Renal pelvis (tissue), 4 donors: ENCODE measurements around the gene KPNA2. TPM values are rescaled to one million over a fixed set of nuclear protein-coding genes. Genes with fewer than 3 reads are reported as not detected.
"Not testable (repeated sequence)": the region's sequence is repeated elsewhere in the genome, so short reads cannot be mapped to it uniquely, and the experiment has no call there.

Source experiments
- DNase-seq: peaks from one replicate; pipeline ENCODE4 v3.0.0-alpha.2; 2013
- polyA plus RNA-seq, 3 donors: library from polyadenylated mRNA; unstranded; fragments of 120-200 nt; gene quantifications; one replicate each; pipeline ENCODE4 v1.2.1, GENCODE V29; 2013; ENCODE audit not compliant: insufficient read length in 3 of 3

KPNA2 gene
- polyA plus RNA-seq, 3 donors = 112 to 138 (median 115) TPM

DNA sequence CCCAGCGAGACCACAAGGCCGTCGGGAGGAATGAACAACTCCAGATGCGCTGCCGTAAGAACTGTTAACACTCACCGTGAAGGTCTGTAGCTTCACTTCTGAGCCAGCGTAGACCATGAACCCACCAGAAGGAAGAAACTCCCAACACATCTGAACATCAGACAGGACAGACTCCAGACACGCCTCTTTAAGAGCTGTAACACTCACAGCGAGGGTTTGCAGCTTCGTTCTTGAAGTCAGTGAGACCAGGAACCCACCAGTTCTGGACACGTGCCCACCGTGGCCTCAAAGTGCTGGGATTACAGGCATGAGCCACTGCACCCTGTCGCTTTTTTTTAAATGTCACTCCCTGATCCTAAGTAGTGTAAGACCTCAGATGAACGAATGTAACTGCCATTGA lies 17.3 kb downstream of the KPNA2 start:
- no peak for DNase-seq

DNA sequence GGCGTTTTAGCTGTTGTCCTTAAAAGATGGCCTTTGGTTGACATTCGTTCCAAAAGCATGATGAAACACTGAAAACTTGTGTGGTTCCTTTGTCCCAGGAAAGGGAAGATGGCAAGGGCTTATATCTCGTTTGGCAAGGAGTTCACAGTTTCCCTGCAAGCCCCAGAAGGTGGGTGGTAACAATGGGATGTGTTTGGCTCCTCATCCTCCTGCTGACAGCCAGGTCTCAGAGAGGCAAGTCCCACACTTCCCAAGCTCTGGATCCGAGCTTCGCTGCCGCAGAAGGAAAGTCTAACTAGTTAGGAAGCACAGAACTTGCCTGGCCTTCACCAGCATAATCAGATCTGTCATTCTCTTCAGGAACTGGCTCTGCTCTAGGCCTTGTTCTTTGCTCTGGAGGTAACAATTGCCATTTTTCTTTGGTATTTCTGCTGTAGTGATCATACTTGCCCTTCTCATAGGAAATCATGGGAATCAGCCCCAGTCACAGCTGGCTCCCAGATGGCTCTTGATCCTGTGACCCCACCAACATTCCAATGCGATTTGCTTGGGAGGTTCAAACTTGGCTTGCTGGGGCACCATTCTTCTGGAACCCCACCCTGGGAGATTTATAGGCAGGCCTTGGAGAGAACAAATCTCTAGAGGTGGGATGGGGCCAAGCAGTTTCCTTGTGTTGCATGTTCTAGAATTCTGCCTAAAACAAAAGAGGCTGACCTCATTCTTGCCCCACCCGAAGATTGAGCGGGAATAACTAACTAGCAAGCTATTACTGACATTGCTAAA lies 17.9 kb downstream of the KPNA2 start:
- no peak for DNase-seq

DNA sequence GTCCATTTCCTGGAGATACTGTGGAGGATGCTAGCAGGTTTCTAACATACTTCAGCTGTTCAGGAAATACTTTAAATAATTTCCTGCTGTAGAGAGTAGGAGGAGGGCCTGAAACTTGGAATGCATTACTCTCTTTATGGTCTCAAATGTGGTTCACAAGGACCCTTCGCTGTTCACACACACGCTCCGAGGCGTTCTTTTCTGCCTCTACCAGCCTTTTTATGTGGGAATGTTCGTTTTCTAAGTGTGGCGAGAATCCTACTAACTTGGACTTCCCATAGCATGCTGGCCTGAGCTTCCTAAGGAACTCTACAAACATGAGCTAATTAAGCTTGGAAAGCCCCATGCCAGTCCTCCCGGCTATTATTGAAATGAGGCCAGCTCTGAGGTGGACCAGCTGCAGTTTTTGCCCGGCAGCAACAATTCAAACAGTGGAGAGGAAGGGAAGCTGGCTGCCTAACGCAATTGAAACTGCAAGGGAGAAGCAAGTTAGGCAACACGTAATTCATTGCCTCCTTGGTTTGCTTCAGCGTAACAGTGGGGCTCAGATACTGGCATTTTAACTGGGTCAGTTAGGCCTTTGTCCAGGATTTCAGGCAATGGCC lies 18.9 kb downstream of the KPNA2 start:
- no peak for DNase-seq

DNA sequence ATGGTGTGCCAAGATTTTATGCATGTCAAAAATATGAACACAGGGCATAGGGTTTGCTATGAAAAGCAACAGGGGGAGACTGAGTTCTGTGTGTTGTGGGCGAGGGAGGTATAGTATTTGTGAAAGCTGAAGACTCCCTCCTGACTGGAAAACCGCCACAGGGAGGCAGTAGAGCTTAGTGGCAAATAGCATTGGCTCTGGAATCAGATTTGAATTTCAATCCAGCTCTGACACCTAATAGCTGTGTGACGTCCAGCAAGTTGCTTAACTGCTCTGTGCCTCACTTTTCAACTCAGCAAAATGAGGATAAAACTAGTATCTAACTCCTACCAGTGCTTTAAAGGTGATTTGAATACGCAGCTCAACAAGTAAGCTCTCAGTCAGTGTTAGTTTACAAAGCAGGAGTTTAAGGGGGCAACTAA lies 22.0 kb downstream of the KPNA2 start:
- no peak for DNase-seq

DNA sequence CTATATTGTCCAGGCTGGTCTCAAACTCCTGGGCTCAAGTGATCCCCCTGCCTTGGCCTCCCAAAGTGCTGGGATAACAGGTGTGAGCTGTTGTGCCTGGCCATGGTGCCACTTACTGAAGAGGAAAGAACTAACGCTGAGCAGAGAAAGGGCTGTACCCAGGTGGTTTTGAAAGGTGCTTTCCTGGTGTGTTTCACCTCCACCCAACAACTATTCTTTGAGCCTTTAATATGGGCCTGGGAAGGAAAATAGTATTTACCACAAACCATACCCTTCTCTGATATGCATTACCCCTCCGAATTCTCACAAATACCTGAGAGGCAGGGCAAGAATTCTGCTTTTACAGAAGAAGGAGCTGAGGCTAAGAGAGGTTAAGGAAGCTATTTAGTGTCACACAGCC lies 24.8 kb downstream of the KPNA2 start:
- DNase-seq = no peak

DNA sequence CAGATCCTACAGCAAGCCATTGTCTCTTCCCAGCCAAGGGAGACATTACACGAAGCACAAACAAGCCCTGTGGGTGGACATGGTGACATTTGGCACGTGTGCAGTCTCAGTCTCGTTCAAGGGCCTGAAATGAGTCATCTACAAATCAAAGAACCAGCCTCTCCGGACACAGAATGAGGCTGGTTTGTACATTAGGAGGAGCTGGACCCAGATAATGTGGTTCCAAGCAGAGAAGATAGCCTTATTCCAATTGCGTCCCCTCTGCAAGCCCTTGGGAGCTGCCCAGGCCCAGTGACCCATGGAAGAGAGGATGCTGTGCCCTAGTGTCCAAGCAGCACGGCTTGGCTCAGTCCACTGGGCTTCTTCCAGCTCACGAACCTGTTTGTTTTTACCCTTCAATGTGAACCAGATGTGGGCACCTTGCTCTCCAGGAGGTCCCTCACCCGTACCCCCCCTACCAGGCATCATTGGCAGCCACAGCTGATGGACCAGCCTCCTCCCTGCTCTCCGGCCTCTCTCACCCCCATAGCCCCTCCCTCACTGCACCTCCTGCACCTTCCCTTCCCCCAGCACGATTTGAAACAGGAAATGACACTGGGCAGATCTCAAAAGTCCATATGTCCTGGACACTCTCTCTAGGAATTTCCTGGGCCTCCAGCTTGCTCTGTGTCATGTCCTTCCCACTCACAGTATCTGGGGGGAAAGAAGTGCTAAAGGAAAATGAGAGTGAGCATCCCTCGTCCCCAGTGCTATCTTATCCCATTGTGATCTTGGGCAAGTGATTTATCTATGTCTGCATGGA lies 26.2 kb downstream of the KPNA2 start:
- no peak for DNase-seq

DNA sequence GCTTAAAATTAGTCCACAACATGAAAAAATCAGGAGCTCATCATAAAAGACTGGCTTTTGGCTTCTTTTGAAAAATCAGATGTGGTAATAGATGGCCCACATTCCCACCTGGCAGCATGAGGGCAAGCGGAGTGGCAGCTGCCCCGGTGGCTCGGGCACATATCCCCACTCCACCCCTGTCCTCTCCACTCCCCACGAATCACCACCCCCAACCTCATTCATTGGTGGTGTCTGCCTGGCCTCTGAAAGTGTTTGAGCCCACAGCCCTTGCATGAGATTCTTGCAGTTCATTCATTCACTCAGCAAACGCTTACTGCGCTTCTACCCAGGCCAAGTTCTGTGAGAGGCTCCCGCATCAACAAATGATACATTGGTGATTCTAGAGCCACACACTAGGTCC lies 29.8 kb downstream of the KPNA2 start:
- not testable (repeated sequence) for DNase-seq

DNA sequence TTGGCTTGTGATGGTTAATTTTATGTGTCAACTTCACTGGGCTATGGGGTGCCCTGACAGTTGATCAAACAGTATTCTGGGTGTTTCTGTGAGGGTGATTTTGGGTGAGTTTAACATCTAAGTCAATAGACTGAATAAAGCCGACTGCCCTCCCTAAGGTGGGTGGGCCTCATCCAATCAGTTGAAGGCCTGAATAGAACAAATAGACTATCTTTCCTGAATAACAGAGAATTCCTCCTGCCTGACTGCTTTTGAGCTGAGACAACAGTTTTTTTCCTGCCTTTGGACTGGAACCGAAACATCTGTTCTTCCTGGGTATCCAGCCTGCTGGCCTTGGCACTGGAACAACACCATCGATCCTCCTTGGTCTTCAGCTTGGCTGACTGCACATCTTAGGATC lies 33.0 kb downstream of the KPNA2 start:
- DNase-seq = not testable (repeated sequence)

DNA sequence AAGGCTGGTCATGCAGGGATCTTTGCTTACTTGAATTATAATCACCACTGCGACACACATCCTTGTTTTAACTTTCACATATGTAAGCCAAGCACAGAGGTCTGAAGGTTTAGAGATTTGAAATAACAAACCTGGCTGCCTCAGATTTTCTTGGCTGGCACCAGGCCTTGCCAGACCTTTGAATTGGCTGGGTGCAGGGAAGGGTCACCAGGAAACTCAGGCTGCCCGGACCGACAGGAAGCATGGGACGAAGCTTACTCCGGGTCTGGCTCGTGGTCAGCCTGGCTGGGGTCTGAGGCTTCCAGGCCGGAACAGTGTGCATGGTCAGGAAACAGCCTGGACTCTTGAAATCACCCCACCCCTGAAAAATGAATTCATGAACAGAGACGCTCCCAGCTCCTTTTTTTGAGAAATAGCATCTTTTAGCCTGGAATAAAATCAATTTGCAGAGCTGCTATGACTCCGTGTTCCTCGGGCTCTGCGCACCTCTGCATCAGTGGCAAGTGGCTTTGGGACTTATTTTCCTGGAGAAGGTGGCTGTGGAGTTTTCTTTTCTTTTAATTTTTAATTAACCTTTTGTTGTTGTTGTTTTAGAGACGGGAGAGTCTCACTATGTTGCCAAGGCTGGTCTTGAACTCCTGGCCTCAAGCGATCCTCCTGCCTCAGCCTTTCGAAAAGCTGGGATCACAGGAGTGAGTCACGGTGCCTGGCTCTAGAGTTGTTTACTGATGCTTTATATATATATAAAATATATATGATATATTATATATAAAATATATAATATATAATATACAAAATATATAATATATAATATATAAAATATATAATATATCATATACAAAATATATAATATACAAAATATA lies 35.3 kb downstream of the KPNA2 start:
- DNase-seq = not testable (repeated sequence)

DNA sequence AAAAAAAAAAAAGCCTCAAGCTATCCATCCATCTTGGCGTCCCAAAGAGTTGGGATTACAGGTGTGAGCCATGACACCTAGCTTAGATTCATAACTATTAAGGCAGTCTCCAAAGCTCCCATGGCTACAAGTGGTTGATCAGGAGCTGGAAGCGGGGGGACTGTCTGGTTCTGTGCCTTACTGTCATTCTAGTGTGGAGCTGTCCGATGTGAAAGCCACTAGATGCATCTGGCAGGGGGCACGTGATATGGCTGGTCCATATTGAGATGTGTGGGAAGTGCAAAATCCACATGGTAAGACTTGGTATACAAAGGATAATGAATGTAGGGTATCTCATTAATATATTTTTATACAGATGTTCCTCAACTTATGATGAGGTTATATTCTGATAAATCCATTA lies 38.7 kb downstream of the KPNA2 start:
- no peak for DNase-seq

DNA sequence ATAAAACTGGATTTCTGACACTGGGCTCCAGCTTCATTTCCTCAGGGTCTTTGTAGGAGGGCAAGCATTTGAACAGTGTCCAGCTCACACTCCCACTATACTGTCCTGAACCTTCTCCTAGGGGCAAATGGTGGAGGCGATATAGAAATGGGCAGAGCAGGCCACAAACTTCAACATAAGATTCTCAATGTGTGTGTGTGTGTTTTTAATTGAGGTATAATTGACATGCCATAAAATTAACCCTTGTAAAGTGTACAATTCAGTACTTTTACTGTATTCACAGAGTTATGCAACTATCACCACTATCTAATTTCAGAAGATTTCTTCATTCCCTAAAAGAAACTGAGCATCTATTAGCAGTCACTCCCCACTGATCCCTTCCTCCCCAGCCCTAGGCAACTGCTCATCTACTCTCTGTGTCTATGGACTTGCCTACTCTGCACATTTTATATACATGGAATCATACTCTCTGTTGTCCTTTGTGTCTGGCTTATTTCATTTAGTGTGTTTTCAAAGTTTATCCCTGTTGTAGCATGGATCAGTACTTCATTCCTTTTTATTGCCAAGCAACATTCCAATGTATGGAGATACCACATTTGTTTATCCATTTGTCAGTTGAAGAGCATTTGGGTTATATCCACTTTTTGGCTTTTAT lies 40.5 kb downstream of the KPNA2 start:
- DNase-seq = not testable (repeated sequence)

DNA sequence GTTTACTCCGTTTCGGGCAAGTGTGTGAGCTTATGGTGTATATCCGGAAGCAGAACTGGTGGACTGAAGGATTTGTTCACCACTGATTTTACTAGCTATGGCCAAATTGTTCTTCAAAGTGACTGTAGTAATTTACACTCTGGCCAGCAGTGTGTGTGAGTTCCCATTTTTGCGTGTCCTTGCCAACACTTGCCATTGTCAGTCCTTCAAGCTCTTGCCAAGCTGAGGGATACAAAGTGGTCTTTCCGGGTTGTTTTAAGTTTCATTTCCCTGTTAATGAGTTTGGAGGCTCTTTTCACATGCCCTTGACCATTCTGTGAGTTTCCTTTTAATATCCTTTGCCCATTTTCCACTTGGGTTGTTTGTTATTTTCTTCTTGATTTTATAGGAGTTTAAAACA lies 42.0 kb downstream of the KPNA2 start:
- not testable (repeated sequence) for DNase-seq

DNA sequence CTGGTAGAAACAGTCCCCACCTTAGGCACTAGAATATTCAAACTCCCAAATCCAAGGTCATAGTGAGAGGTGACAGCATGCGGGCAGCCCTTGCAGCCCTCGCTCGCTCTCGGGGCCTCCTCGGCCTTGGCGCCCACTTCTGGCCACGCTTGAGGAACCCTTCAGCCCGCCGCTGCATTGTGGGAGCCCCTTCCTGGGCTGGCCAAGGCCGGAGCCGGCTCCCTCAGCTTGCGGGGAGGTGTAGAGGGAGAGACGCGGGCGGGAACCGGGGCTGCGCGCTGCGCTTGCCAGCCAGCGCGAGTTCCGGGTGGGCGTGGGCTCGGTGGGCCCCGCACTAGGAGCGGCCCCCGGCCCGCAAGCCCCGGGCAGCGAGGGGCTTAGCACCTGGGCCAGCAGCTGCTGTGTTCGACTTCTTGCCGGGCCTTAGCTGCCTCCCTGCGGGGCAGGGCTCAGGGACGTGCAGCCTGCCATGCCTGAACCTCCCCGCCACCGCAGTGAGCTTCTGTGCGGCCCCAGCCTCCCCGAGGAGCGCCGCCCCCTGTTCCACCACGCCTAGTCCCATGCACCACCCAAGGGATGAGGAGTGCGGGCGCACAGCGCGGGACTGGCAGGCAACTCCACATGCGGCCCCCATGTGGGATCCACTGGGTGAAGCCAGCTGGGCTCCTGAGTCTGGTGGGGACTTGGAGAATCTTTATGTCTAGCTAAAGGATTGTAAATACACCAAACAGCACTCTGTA lies 45.0 kb downstream of the KPNA2 start:
- no peak for DNase-seq

DNA sequence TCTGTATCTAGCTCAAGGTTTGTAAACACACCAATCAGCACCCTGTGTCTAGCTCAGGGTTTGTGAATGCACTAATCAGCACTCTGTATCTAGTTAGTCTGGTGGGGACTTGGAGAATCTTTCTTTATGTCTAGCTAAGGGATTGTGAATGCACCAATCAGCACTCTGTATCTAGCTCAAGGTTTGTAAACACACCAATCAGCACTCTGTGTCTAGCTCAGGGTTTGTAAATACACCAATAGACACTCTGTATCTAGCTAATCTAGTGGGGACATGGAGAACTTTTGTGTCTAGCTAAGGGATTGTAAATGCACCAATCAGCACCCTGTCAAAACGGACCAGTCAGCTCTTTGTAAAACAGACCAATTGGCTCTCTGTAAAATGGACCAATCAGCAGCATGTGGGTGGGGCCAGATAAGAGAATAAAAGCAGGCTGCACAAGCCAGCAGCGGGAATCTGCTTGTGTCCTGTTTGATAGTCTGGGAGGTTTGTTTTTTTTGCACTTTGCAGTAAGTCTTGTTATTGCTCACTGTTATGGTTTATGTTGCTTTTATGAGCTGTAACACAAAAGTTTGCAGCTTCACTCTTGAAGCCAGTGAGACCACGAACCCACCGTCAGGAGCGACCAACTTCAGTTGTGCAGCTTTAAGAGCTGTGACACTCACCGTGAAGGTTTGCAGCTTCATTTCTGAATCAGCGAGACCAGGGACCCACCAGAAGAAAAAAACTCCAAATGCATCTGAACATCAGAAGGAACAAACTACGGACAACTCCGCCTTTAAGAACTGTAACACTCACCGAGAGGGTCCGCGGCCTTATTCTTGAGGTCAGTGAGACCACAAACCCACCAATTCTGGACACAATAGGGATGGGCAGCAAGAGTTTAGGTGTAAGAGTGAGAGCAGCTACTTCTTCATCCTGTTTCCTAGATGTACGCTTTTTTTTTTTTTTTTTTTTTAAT lies 46.0 kb downstream of the KPNA2 start:
- not testable (repeated sequence) for DNase-seq

DNA sequence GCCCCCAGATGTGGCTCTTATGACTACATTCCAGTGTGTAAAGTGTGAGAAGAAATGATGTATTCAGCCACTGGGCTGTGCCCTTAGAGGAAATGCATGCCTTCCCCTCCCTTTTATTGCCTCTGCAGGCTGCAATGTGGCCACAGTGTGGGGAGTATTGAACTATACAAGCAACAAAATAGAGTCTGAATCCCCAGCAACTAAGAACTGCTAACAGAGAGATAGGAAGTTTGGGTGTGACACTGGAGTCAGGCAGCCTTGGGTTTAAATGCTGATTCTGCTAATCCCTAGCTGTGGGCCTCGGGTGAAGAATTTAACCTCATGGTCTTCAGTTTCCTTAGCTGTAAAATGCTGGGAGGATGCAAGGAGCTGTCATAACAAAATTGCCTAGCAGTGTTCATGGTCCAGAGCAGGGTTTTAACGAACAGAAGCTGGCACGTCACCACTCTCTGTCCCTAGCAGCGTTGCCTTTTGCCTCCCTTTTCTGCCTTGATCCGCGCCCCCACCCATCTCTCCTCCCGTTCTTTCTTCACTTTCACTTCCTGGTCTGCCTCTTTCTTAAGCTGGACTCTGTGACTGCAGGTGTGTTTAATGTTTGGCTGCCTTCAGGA lies 50.3 kb downstream of the KPNA2 start:
- DNase-seq = no peak

DNA sequence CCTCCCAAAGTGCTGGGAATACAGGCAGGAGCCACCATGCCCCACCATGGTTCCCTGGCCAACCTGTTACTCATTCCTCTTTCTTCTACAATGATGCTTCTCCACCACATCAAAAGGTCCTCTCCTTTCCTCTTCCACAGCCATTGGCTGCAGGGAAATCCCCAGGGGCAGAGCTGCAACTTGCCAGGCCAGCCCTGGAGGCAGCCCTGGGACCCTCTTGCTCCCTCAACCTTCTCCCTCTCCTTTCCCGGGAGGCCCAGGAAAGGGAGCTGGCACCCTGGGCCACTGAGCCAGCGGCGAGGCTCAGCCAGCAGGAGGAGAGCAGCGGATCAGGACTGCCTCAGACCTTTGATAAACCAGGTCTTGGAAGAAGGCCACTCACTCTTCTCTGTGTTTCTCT lies 51.1 kb downstream of the KPNA2 start:
- not testable (repeated sequence) for DNase-seq

DNA sequence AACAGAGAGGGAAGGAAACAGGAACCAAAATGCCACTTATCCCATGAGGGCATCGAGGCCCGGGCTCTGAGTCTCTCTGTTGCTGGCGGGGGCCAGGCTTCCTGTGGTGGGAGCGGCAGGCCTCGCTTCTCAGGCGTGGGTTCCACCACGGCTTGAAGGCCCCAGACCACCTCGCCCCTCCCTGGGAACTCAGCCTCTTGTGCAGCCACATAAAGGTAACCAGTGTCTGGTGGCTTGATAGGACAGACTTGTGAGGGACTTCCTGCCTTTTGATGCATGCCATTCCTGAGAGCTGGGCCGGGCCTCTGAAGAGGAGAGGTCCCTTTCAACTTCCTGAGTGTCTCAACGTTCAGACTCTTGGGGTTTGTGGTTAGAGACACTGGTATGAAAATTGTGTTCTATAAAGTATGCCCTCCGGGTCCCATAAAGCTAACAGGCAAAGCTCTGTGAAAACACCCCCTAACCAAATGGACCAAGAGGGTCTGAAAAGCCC lies 51.6 kb downstream of the KPNA2 start:
- not testable (repeated sequence) for DNase-seq

DNA sequence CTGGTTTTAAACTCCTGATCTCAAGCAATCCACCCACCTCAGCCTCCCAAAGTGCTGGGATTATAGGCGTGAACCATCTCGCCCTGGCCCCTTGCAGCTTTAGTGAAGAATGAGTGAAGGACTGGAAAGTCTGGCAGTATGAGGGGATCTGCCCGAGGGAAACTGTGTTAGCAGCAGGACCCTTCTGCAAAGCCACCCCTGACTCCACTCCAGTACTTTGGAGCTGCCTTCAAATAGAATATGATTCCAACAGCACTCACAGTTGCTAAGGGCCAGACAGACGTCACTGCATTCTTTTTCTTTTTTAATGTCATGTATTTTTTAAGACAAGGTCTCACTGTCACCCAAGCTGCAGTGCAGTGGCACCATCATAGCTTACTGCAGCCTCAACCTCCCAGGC lies 52.3 kb downstream of the KPNA2 start:
- no peak for DNase-seq

DNA sequence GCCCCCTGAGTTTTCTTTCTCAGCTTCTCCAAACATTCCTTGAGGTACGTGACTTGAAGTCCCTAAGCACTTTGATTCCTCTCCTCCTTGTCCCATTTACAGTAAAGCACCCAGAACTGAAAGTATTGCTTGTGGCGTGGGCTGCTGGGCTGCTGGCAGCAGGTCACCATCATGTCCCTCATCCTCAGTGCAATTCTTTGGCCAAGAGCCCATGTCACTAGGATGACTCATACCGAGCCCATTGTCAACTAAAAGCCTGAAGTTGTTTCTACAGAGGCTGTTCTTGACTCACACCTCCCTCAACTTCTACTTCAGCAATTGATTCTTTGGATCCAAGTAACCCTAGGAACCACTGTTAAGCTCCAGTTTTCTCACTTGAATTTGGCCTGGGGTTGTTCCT lies 54.3 kb downstream of the KPNA2 start:
- no peak for DNase-seq
